HG02884 (cell line): ENCODE data around the gene HEY2.

Experiments used
- ATAC-seq: cut with Tn5 transposase; IDR thresholded peaks from one replicate; pipeline ENCODE4 v1.9.1; 2021; ENCODE audit warnings: mild to moderate bottlenecking, moderate library complexity; ENCODE audit not compliant: unreplicated experiment

Gene HEY2

DNA sequence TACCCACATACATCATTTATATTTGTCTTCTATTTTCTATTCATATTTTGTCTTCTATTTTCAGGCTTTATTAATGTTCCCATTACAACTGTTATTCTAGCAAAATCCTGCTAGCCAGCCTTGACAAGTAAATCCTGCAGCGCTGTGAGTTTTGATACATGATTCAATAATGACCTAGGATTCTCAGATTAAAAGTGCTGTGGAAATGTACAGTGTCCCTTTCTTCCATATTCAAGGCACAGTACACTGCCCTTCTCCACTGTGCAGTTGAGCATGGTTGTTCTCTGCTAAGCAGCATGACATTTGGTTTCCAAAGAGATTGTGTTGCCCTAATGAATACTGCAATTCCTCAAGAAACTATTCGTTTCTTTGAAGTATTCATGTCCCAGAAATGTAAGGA lies 5.8 kb upstream of the HEY2 start:
- no peak for ATAC-seq

DNA sequence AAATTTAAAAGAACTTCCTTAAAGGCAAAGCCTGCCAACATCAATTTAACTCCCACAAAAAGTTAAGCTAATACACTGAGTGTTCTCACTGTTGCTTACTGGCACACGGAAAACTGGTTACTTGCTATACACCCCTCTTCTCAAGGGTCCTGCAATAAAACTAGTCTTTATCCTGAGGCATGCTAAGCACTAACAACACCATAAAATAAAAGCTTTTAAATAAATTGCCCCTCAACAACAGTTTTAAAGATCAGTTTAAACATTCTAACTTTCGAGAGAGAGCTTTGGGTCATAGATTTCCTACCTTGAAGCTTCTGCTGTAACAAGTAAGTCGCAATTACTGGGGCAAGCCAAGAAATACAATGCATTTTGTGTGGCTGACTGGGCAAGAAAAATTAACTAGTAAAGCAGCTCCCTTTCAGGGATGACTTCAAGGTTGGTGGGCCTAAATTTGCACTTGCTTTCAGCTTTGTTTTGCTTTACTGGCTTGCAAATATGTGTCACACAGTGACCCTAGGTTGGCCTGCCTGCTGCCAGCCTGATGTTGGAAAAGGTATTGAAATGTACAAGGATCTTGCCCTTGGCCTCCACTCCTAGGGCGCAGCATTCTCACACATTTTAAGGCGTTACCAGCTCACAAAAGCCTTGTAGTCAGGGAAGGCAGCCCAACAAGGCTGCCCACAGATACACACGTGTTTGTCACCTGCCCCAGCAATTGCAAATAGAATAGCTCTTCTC lies 4.0 kb upstream of the HEY2 start:
- no peak for ATAC-seq

DNA sequence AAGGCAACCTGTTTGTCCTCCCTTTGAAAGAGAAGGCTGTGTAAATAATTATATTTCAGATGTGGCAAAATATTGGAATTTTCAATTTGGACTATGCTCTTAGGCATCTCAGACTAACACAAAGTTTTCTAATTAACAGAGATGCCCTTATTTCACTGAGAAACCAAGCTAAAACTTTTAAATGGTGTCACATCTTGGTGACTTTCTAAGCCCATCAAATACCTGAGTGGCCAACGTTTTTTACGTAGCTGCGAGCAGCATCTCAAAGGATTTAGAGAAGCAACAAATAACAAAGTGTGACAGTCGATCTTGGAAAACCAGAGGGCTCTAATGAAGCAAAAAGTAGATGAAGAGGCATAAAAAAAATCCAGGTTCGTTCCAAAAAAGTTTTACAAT lies 3.4 kb upstream of the HEY2 start:
- ATAC-seq: no peak

DNA sequence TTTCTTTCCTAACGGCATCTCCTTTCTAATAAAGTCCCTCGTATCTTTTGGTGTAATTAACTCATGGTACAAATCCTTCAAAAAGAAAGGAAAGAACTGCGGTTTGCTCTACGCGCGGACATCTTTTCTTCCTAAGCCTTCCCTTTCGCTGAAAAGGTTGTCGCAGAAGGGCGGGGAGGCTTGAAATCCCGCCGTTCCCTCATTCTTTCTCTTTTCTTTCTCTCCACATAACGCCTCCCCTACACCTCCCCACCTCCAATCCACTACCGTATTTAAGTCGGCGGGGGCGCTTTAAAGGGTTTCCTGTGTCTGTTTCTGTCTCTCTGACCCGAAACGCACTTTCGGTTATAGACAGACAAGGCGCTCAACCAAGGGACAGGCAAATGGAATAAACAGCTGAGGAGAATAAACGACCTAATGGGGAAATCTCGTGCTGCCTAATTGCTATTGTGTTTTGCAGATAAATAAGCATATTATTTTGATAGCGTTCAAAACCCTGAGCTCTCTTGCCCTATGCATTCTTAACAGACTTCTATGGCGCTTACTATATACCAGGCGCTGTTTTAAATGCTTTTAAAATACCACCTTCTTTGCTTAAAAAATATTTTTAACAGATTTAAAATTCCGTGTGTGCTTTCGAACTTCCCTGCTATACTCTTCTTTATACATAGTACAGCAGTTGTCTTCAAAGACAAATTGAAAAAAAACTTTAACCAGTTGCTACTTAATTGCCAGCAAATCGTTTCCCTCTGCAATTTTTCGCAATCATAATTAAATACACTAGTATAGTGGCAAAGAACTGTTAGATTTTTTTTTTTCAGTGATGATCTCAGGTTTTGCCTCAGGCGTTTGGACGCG lies 2.5 kb upstream of the HEY2 start:
- peak; percentile 61 for ATAC-seq

DNA sequence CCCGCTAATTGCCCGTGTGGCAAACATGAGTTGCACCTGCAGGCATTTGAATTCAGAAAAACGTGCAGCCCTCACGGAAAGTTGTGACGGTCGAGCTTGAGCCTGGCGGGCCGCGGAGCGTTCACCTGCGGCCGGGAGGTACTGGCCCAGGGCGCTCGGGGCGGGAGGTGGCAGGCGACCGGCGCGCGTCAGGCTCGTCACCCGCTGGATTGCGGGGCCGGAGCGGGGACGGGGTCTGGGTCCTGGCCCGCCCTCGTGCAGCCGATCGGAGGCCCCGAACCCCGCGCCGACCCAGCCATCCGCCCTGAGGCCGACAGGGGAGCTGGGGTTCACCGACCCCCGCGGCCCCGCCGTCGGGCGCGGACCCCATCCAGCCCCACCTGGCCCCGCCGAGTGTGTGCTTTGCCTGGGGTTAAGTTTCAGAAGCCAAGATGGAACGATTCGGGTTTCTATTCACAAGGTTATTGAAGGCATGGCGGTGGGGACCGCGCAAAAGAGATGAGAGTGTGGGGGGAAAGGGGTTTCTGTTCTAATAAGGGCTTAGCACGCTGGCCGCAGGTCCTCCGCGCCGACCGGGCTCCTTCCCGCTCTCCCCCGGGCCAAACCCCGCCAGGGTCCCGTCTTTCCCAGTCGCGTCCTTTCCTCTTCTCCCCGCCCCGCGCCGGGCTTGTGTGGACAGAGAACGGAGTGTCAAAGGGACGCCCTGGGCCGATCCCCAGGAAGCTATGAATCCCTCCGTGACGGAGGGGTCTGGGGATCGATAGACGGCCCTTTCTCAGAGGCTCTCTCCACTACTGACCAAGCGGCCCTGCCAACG lies 1.6 kb upstream of the HEY2 start:
- ATAC-seq: no peak

DNA sequence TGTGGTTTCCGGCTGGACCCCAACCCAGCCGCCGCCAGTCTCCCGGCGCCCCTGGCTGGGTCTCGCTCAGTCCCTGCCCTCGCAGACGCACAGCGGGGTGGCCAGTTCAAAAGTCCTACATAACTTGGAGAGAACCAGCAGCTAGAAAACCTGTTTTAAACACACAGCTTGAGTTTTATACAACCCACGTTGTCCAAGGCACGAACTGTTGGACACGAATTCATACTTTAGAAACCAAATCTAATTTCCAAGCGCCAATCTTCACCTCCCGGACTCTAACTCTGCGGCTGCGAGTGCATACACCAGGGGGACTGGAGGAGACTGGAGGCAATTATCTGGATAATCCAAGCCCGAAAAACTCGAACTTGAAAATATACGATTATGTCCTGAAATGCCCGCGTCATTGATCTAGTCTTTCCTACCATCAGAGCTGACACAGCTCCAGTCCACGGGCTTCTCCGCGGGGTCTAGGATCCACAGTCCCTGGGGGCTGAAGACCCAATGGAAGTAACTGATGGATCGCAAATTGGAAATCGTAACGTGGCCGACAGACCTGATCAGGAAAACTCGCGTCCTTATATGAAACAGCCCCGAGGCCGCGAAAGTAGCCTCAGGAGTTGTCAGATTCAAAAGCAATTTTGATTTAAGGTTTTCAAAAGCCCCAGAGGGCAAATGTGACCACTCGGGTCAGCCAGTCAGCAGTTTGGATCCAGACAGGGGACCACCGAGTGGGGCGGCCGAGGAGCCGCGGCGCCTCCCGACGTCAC lies 843 bp upstream of the HEY2 start:
- no peak for ATAC-seq

DNA sequence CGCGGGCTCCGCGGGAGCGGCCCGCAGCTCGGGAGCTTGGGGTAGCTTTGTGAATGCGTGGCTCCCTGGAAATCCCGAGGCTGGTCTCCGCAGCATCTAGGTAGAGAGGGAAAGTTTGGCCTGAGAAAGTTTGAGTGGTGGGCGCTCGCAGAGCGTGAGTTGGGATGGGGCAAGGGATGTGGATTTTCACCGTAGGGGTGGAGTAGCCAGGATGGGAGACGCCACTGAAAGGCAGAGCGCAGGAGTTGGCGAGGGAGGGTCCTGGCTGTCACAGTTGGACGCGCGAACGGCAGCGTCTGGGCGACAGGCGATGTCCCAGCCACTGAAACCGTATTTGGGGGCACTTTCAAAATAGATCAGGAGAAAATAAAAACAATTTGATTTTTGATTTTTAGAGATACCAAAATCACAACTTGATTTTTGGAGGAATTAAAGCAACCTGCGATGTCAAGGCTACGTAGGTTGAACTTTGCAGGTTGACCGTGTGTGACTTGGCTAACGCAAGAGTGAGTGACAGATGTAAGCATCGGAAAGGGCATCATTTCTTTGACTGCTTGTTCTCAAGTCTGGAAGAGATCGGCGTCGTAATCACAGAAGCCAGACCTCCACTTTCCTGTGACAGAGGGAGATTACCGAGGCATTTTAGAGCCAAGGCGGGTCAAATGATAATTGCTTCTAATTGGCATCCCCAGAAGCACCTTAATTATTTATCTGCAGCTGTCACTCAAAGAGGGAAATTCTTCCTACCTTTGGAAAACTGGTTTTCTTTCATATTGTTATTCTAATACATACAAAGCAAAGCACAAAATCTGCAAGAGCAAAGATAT lies 646 bp downstream of the HEY2 start:
- ATAC-seq: no peak

DNA sequence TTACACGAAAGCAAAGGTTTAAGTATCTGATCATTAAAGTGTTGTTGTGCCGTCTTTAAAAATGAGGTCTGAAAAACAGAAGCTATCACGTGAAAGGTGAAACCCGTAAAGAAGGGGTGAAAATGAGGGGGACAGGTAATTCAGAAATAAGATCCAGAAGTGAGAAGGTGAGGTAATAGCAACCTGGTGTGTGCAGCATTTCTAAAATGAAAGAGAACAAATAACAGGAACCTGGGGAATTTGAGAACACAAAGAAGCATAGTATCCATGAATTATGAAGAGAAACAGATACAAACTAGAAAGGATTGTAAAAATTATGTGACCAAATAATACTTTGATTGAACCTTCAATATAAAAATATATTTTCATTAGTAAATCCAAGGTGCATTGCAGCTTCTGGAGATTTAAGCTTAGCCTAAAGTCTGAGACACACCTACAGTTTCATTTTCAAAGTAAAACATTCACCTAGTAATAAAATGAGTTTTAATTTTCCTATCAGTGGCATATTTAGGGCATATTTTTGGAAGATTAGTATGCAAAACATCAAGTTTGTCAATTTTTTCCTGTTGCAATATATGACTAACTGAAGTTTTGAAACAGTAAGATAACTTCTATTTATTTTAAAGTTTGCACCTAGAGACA lies 1.4 kb downstream of the HEY2 start:
- no peak for ATAC-seq

DNA sequence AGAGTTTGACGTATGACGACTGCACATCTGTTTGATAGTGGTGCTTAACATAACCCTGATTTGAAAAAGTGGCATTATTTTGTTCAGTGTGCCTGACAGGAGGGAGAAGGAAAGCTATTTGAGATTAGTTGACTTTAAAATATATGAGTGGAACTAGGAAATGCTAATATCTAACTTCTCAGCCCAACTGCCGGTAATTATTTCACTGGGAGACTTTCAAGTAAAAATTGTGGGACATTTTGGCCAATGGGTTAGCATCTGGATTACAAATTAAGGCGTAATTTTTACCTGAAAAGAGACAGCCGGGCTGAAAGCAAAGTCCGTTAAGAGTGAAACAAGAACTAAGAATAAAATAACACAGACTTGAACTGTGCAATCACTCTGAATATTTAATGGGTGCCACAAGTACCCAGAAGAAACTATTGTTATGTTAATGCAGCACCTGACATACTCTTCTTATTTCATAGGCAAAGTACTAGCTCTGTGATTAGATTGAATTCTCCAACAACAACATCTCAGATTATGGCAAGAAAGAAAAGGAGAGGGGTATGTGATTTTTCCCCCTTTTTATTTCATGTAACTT lies 2.0 kb downstream of the HEY2 start:
- no peak for ATAC-seq

DNA sequence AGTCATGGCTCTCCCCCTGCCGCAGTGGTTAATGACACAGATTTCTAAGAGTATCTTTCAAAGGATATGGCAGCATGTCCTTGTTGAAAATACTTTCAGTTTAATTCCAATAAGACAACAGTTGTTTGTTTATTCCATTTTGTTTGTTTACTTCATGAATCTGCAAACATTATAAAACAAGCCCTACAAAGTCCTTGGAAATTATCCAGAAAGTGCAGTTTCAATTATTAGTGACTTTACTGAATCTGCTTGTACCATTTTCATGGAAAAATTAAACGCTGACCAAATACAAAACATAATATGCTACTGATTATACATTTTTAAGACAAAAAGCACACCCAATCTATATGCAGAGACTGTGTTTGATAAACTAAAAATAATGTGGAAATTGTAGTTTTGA lies 3.3 kb downstream of the HEY2 start:
- ATAC-seq: no peak

DNA sequence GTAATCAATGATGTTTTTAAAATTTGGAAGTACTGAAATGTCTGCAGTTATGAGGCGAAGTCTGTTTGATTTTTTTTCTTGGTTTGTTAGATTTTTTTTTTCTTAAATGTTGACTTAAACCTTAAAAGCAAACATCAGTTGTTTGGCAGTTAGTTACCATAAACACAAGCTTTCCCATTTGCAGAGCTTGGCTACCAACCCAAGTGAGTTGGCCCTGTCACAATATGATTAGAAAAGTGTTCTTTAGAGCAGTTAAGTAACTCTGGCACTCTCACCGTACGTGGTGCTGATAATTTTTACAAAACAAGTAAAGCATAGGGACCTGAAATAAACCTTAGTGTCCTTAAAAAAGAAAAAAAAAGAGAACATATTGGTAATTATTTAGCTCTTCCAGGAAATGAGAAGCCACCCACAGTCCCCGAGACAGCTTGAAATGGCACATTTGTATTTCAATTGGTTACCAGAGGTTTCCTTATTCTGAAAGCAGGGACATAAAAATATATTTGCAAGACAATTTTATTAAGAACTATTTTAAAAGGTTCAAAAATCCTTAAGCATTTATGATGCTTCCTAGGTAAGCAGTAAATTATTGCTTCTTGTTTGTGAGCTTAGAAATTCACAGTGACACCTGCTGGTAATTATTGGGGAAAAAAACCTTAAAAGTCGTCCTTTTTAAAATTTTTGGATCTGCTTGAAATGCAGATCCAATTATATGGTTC lies 3.9 kb downstream of the HEY2 start:
- no peak for ATAC-seq

DNA sequence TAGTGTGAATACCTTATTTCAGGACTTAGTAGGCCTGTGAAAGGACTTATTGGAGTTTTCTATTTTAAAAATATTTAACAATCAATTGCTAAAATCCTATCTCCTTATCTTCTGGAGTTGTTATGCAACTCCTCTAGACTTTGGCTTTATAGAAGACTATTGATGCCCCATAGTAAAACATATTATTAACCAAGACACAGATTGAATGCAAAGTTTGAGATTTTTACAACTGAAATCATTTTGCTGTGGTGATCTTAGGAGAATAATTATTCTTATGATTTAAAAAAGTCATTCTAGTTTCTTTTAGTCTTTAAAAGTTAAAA lies 4.5 kb downstream of the HEY2 start:
- ATAC-seq: no peak

DNA sequence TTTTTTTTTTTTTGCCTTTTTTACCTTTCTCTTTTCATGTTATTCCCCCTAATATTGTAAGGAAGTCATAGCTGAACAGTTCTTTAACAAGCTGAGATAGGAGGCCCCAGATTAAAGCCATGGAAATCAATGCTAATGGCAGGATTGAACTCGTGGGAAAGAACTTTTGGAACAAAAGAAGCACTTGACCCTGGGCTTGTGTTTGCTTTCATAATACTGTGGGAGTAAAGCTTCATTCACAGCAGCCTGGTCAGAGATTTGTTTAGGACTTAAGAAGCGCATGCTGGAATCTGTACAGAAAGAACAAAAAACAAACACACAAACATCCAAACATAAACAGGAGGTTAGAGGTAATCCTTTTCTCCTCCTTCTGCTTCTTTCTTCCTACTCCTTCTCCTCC lies 5.1 kb downstream of the HEY2 start:
- ATAC-seq: no peak

DNA sequence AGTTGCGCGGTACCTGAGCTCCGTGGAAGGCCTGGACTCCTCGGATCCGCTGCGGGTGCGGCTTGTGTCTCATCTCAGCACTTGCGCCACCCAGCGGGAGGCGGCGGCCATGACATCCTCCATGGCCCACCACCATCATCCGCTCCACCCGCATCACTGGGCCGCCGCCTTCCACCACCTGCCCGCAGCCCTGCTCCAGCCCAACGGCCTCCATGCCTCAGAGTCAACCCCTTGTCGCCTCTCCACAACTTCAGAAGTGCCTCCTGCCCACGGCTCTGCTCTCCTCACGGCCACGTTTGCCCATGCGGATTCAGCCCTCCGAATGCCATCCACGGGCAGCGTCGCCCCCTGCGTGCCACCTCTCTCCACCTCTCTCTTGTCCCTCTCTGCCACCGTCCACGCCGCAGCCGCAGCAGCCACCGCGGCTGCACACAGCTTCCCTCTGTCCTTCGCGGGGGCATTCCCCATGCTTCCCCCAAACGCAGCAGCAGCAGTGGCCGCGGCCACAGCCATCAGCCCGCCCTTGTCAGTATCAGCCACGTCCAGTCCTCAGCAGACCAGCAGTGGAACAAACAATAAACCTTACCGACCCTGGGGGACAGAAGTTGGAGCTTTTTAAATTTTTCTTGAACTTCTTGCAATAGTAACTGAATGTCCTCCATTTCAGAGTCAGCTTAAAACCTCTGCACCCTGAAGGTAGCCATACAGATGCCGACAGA lies 9.9 kb downstream of the HEY2 start:
- ATAC-seq: no peak

DNA sequence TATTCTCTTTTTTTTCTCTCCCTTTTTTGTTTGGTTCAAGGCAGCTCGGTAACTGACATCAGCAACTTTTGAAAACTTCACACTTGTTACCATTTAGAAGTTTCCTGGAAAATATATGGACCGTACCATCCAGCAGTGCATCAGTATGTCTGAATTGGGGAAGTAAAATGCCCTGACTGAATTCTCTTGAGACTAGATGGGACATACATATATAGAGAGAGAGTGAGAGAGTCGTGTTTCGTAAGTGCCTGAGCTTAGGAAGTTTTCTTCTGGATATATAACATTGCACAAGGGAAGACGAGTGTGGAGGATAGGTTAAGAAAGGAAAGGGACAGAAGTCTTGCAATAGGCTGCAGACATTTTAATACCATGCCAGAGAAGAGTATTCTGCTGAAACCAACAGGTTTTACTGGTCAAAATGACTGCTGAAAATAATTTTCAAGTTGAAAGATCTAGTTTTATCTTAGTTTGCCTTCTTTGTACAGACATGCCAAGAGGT lies 10.6 kb downstream of the HEY2 start:
- no peak for ATAC-seq

DNA sequence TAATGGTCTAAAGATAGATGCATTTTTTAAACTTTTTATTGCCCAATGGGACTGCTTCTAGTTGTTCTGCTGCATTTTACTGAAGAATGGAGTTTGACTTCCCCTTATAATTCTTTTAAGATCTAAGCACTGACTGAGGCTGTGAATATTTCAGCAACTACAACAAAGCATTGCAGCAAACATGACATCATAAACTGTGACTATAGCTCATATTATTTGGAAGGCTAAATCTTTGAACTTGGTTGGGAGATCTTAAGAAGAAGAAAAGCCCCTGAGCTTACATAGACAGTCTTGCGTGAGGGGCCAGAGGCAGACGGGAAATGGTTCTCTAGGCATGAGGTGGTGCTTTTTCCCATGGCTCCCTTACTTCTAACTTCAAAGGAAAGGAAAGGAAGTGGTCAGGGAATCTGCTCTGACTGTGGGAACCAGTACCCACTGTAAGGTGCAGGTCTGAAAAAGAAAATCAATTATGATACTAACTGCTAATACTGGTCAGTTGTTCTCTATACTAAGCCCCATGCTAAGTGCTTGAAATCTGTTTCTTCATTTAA lies 14.8 kb downstream of the HEY2 start:
- no peak for ATAC-seq

DNA sequence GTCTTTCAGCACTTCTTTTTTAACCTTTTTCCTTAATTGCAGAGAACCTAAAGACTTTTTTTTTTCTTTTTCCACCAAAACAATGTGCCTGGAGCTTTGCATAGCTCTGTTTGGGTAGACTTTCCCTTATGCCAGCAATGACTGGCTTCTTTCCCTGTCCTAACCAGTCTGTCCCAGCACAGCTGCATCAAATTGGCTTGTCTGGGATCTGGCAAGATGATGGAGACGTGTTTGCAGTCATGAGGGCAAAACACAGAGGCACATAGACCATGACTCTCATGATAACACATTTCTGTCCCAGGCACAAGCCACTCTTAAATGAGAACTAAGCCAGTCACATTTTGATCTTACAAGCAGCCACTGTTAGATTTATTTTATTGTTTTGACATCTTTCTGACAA lies 16.5 kb downstream of the HEY2 start:
- no peak for ATAC-seq

DNA sequence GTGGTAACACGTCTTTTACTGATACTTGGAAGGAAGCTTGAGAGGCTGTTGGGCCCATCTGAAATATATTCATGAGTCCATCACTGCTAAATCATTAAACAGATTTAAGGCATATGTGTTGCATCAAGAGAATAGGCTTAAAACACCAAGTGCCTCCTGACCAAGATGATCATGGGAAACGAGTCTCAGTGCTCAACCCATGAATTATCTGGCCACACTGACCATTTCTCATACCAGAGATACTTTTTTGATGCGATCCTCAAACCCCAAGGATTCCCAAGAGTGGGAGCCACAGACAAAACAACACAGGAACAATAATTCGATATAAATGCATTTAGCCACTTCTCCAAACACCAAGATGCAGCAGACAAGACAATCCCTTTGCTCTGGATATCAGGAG lies 17.2 kb downstream of the HEY2 start:
- no peak for ATAC-seq
